Common myeloid progenitor, CD34-positive (primary cell): Measurements from ENCODE around the gene ARHGEF10L.

Source experiments
- CTCF ChIA-PET: fragments of 350-600 bp; sonication (Branson Sonifier 250); formaldehyde crosslinking; loops from one replicate; lab custom pipeline; 2021; ENCODE audit warnings: antibody characterized with exemption; lab: Charles Lee
- POLR2A ChIA-PET: fragments of 350-600 bp; sonication (Branson Sonifier 250); formaldehyde crosslinking; loops from one replicate; lab custom pipeline; 2021; ENCODE audit warnings: antibody characterized with exemption; lab: Charles Lee
- DNase-seq, 3 donors: peaks; one replicate each; pipeline versions ENCODE4 v3.0.0 to v3.0.0-alpha.2; 2013
- H3K27ac ChIP-seq, 2 experiments: 1 replicate in 1 of 2; 2 replicates in 1 of 2; pipeline ENCODE4 v1.7.0; 2013; ENCODE audit warnings: inconsistent platforms in 2 of 2, low read length in 2 of 2, mild to moderate bottlenecking in 2 of 2, low read depth in 1 of 2, moderate library complexity in 1 of 2; ENCODE audit not compliant: severe bottlenecking in 2 of 2, insufficient read depth in 1 of 2, poor library complexity in 1 of 2
- H3K27me3 ChIP-seq, 5 experiments: replicated peaks in 2 of 5; 1 replicate in 3 of 5; 2 replicates in 2 of 5; pipeline versions ENCODE4 v1.6.1 to v1.7.0; 2013; ENCODE audit warnings: low read length in 4 of 5, mild to moderate bottlenecking in 2 of 5, moderate library complexity in 2 of 5, inconsistent platforms in 1 of 5; ENCODE audit not compliant: insufficient read depth in 5 of 5, control insufficient read depth in 4 of 5
- H3K36me3 ChIP-seq, 4 experiments: 1 replicate in 2 of 4; 2 replicates in 2 of 4; pipeline versions ENCODE4 v1.6.1 to v1.7.0; 2013; ENCODE audit warnings: low read length in 3 of 4, control low read depth in 1 of 4, mild to moderate bottlenecking in 1 of 4; ENCODE audit not compliant: control insufficient read depth in 4 of 4, insufficient read depth in 4 of 4
- H3K4me1 ChIP-seq, 4 experiments: 1 replicate in 3 of 4; 2 replicates in 1 of 4; pipeline versions ENCODE4 v1.6.1 to v1.7.1; 2013; ENCODE audit warnings: low read length in 3 of 4, mild to moderate bottlenecking in 3 of 4, control low read depth in 1 of 4, inconsistent platforms in 1 of 4, moderate library complexity in 1 of 4; ENCODE audit not compliant: control insufficient read depth in 4 of 4, insufficient read depth in 4 of 4; ENCODE audit errors: control extremely low read depth in 1 of 4
- H3K4me3 ChIP-seq, 7 experiments: 1 replicate in 4 of 7; 2 replicates in 3 of 7; pipeline versions ENCODE4 v1.5.1 to v1.7.0; 2013; ENCODE audit warnings: mild to moderate bottlenecking in 7 of 7, low read length in 6 of 7, moderate library complexity in 6 of 7, inconsistent platforms in 2 of 7, low read depth in 2 of 7, control low read depth in 1 of 7; ENCODE audit not compliant: insufficient read depth in 4 of 7, control insufficient read depth in 1 of 7; ENCODE audit errors: extremely low read depth in 1 of 7
- H3K9me3 ChIP-seq, 5 experiments: 1 replicate in 4 of 5; 2 replicates in 1 of 5; pipeline versions ENCODE4 v1.6.1 to v1.7.1; 2013; ENCODE audit warnings: low read length in 4 of 5, mild to moderate bottlenecking in 2 of 5, inconsistent platforms in 1 of 5, low read depth in 1 of 5, moderate library complexity in 1 of 5; ENCODE audit not compliant: control insufficient read depth in 4 of 5, insufficient read depth in 2 of 5; ENCODE audit errors: control extremely low read depth in 1 of 5
- WGBS: methylation state at CpG from one replicate; pipeline ENCODE4 v1.1.5; 2013; ENCODE audit not compliant: insufficient coverage; 5-methylcytosine and 5-hydroxymethylcytosine counted together

Gene ARHGEF10L

GRCh38 chr1:17575797-17576518 is 36.5 kb downstream of the ARHGEF10L start:
- Histone ChIP-seq H3K4me1 (peaks cover 0 to 16% (median 13%) of the 10 kb centered on the region in 4 experiments), H3K4me3 (no peak overlapping the region), H3K36me3 (no peaks in the 10 kb centered on the region), H3K27ac (no peak overlapping the region), H3K9me3 (no peaks in the 10 kb centered on the region), H3K27me3 (peaks cover 0 to 2% (median 0%) of the 10 kb centered on the region in 5 experiments)
- 87% methylated on average over 11 of the region's 15 CpGs for WGBS
- POLR2A ChIA-PET: no interaction called here
- DNase-seq: no peak
- CTCF ChIA-PET: interaction anchor here (0.6 to 1.0 kb wide), 5 partner anchors 31 to 1394 kb away, joined by 3 to 4 read pairs (median 3); no protein-coding TSS in a partner anchor

GRCh38 chr1:17576519-17576853 is 37.0 kb downstream of the ARHGEF10L start:
- peaks cover 0 to 2% (median 0%) of the 10 kb centered on the region in 5 experiments for H3K27me3 ChIP-seq
- CTCF ChIA-PET: interaction anchor here (0.6 to 1.0 kb wide), 4 partner anchors 30 to 1395 kb away, joined by 3 to 4 read pairs (median 3); no protein-coding TSS in a partner anchor
- no peak for DNase-seq
- peaks cover 0 to 20% (median 17%) of the 10 kb centered on the region in 4 experiments for H3K4me1 ChIP-seq
- H3K4me3 ChIP-seq: no peak overlapping the region
- POLR2A ChIA-PET: no interaction called here
- no peaks in the 10 kb centered on the region for H3K36me3 ChIP-seq
- 97% methylated on average over 5 of the region's 6 CpGs for WGBS
- no peak overlapping the region for H3K27ac ChIP-seq
- no peaks in the 10 kb centered on the region for H3K9me3 ChIP-seq

GRCh38 chr1:17577907-17578297 is 38.4 kb downstream of the ARHGEF10L start:
- peaks cover 0 to 2% (median 0%) of the 10 kb centered on the region in 5 experiments for H3K27me3 ChIP-seq
- no peaks in the 10 kb centered on the region for H3K36me3 ChIP-seq
- CTCF ChIA-PET: interaction anchor here (1.5 kb wide), 1 partner anchor 83 kb away, joined by 4 read pairs; no protein-coding TSS in a partner anchor
- no peak overlapping the region for H3K27ac ChIP-seq
- H3K4me1 ChIP-seq: peaks cover 0 to 34% (median 29%) of the 10 kb centered on the region in 4 experiments
- WGBS: 100% methylated on average over 1 of the region's 1 CpG
- no peak for DNase-seq
- H3K4me3 ChIP-seq: no peak overlapping the region
- H3K9me3 ChIP-seq: no peaks in the 10 kb centered on the region
- POLR2A ChIA-PET: no interaction called here

- Histone ChIP-seq H3K27me3 (peaks cover 0 to 2% (median 0%) of the 10 kb centered on the region in 5 experiments), H3K4me1 (peaks cover 0 to 39% (median 29%) of the 10 kb centered on the region in 4 experiments), H3K27ac (no peak overlapping the region), H3K36me3 (no peaks in the 10 kb centered on the region), H3K4me3 (no peak overlapping the region), H3K9me3 (no peaks in the 10 kb centered on the region)
- DNase-seq: no peak
- CTCF ChIA-PET: interaction anchor here (5.0 kb wide), 1 partner anchor 25 kb away, joined by 30 read pairs; no protein-coding TSS in a partner anchor
- POLR2A ChIA-PET: no interaction called here
- WGBS: 74% methylated on average over 16 of the region's 16 CpGs
Observed at GRCh38 chr1:17579951-17580939, 40.7 kb downstream of the ARHGEF10L start.

GRCh38 chr1:17581389-17582123 is 42.1 kb downstream of the ARHGEF10L start:
- 72% methylated on average over 10 of the region's 10 CpGs for WGBS
- H3K4me1 ChIP-seq: peaks cover 0 to 41% (median 31%) of the 10 kb centered on the region in 4 experiments
- no peaks in the 10 kb centered on the region for H3K9me3 ChIP-seq
- peaks cover 0 to 2% (median 0%) of the 10 kb centered on the region in 5 experiments for H3K27me3 ChIP-seq
- H3K36me3 ChIP-seq: no peaks in the 10 kb centered on the region
- peak in 2 of 3 donors; percentile 74 to 80 for DNase-seq
- H3K4me3 ChIP-seq: peak overlapping the region in 1 of 7 experiments; percentile 10
- CTCF ChIA-PET: interaction anchor here (0.9 to 5.0 kb wide), 3 partner anchors 24 to 1255 kb away, joined by 3 to 30 read pairs (median 3); no protein-coding TSS in a partner anchor
- H3K27ac ChIP-seq: no peak overlapping the region
- POLR2A ChIA-PET: no interaction called here

GRCh38 chr1:17582124-17582774 is 42.8 kb downstream of the ARHGEF10L start:
- Histone ChIP-seq H3K27me3 (peaks cover 0 to 2% (median 0%) of the 10 kb centered on the region in 5 experiments), H3K4me3 (no peak overlapping the region), H3K27ac (no peak overlapping the region), H3K36me3 (no peaks in the 10 kb centered on the region), H3K9me3 (no peaks in the 10 kb centered on the region), H3K4me1 (peaks cover 0 to 41% (median 31%) of the 10 kb centered on the region in 4 experiments)
- POLR2A ChIA-PET: no interaction called here
- 44% methylated on average over 9 of the region's 11 CpGs for WGBS
- DNase-seq: peak in 2 of 3 donors; percentile 33 to 45
- CTCF ChIA-PET: interaction anchor here (0.9 to 5.0 kb wide), 7 partner anchors 9 to 1254 kb away, joined by 3 to 30 read pairs (median 4); no protein-coding TSS in a partner anchor
